Neural cell (in vitro differentiated cells): ENCODE measurements around the gene GAN. TPM values are rescaled to one million over a fixed set of nuclear protein-coding genes. Genes with fewer than 3 reads are reported as not detected.

Experiments
- H2AFZ ChIP-seq: fragments of 200-600, 300-800 bp; sonication (generic), shearing (Covaris generic); 2 replicates; pipeline ENCODE4 v1.6.0; 2014; ENCODE audit warnings: low read depth, mild to moderate bottlenecking, antibody characterized with exemption, low read length, moderate library complexity
- H3F3A ChIP-seq: fragments of 200-600 bp; shearing (Covaris generic); 2 replicates; pipeline ENCODE4 v1.6.1; 2016; ENCODE audit warnings: mild to moderate bottlenecking, moderate library complexity, mixed read lengths, antibody characterized with exemption, low read length; ENCODE audit not compliant: insufficient read depth, poor library complexity, severe bottlenecking
- H3K27ac ChIP-seq: fragments of 200-600, 300-800 bp; sonication (generic), shearing (Covaris generic); 2 replicates; pipeline ENCODE4 v1.5.1; 2014; ENCODE audit warnings: mild to moderate bottlenecking, low read length, moderate library complexity
- H3K27me3 ChIP-seq: fragments of 300-800, 200-600 bp; sonication (generic), shearing (Covaris generic); 2 replicates; pipeline ENCODE4 v1.6.0; 2014; ENCODE audit warnings: mild to moderate bottlenecking, low read depth, low read length, moderate library complexity; ENCODE audit not compliant: insufficient read depth
- H3K36me3 ChIP-seq: fragments of 300-800, 200-600 bp; sonication (generic), shearing (Covaris generic); 2 replicates; pipeline ENCODE4 v1.5.1; 2014; ENCODE audit warnings: mild to moderate bottlenecking, antibody characterized with exemption, low read length, moderate library complexity; ENCODE audit not compliant: insufficient read depth
- H3K4me2 ChIP-seq: fragments of 300-800, 200-600 bp; sonication (generic), shearing (Covaris generic); 2 replicates; pipeline ENCODE4 v1.6.0; 2014; ENCODE audit warnings: mild to moderate bottlenecking, low read length
- H3K4me3 ChIP-seq: fragments of 300-800, 200-600 bp; sonication (generic), shearing (Covaris generic); 2 replicates; pipeline ENCODE4 v1.5.1; 2014; ENCODE audit warnings: mild to moderate bottlenecking, low read length, moderate library complexity
- H3K79me2 ChIP-seq: fragments of 200-600 bp; shearing (Covaris generic); replicated peaks from 2 replicates; pipeline ENCODE4 v1.6.0; 2014; ENCODE audit warnings: mild to moderate bottlenecking, low read length, moderate library complexity; ENCODE audit not compliant: insufficient read depth
- H3K9ac ChIP-seq: fragments of 300-800, 200-600 bp; sonication (generic), shearing (Covaris generic); 2 replicates; pipeline ENCODE4 v1.6.1; 2016; ENCODE audit warnings: mild to moderate bottlenecking, low read length, mixed read lengths
- H3K9me2 ChIP-seq: fragments of 200-600 bp; shearing (Covaris generic); 2 replicates; pipeline ENCODE4 v1.6.1; 2016; ENCODE audit warnings: mild to moderate bottlenecking, low read length, mixed read lengths; ENCODE audit not compliant: insufficient read depth
- H3K9me3 ChIP-seq: fragments of 200-600, 300-800 bp; sonication (generic), shearing (Covaris generic); 2 replicates; pipeline ENCODE4 v1.6.1; 2016; ENCODE audit warnings: mild to moderate bottlenecking, mixed run types, low read length, moderate library complexity, mixed read lengths
- H4K20me1 ChIP-seq: fragments of 200-600 bp; shearing (Covaris generic); 2 replicates; pipeline ENCODE4 v1.6.1; 2016; ENCODE audit warnings: mild to moderate bottlenecking, mixed run types; ENCODE audit not compliant: insufficient read depth
- EP300 ChIP-seq: fragments of 450-650 bp; conservative IDR thresholded peaks from 2 replicates; pipeline ENCODE4 v1.6.1; 2014; ENCODE audit warnings: antibody characterized with exemption, mild to moderate bottlenecking, moderate library complexity; ENCODE audit not compliant: poor library complexity, severe bottlenecking
- EZH2 ChIP-seq: fragments of 200-600, 300-800 bp; shearing (Covaris generic), sonication (generic); IDR thresholded peaks from 2 replicates; pipeline ENCODE4 v1.6.1; 2014; ENCODE audit warnings: antibody characterized with exemption, low read length, borderline replicate concordance, mild to moderate bottlenecking; ENCODE audit not compliant: insufficient read depth, poor library complexity, severe bottlenecking
- MXI1 ChIP-seq: fragments of 450-650 bp; conservative IDR thresholded peaks from 2 replicates; pipeline ENCODE4 v1.6.1; 2014; ENCODE audit warnings: antibody characterized with exemption, mild to moderate bottlenecking; ENCODE audit not compliant: poor library complexity, severe bottlenecking
- POLR2AphosphoS5 ChIP-seq: IDR thresholded peaks from 2 replicates; pipeline ENCODE4 v1.6.1; 2012
- RAD21 ChIP-seq: fragments of 450-650 bp; conservative IDR thresholded peaks from 2 replicates; pipeline ENCODE4 v1.6.1; 2014; ENCODE audit warnings: antibody characterized with exemption, mild to moderate bottlenecking, moderate library complexity
- SMC3 ChIP-seq: fragments of 450-650 bp; conservative IDR thresholded peaks from 2 replicates; pipeline ENCODE4 v1.6.1; 2014; ENCODE audit warnings: antibody characterized with exemption, mild to moderate bottlenecking, moderate library complexity; ENCODE audit not compliant: poor library complexity
- polyA plus RNA-seq: library from polyadenylated mRNA; depleted of rRNA; stranded (reverse); fragments of >200 nt; gene quantifications from 2 replicates; pipeline ENCODE4 v1.2.3, GENCODE V29; 2014
- TF ChIP-seq, protein P1 (sequence below): fragments of 450-650 bp; IDR thresholded peaks from 2 replicates; pipeline ENCODE4 v1.5.1; 2014; ENCODE audit warnings: antibody characterized with exemption, mild to moderate bottlenecking, moderate library complexity; ENCODE audit not compliant: poor library complexity, severe bottlenecking
- TF ChIP-seq, protein P2 (sequence below): IDR thresholded peaks from 2 replicates; pipeline ENCODE4 v1.6.1; 2012; ENCODE audit warnings: borderline replicate concordance

GAN gene
- polyA plus RNA-seq, 1 donor from 2014 or later: 9.1 TPM

DNA sequence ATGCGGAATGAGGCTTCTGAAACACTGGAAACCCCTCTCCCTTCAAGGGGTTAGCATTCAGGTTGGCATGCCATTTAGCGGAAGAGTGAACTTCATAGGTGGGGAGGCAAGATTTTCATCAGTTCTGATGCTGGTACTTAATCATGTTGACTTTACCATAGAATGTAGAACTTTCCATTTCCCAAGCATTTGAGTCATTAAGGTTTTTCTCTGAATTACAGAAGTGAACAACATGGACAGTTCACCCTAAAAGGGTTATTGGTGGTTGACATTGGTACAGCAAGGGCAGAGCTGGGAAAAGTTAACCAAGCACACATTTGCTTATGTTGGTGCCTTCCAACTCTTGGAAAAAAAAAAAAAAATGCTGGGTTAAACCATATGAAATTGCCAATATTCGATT is 39.1 kb downstream of the GAN start:
- H3K4me2 ChIP-seq: no peak overlapping the region
- no peaks in the 10 kb centered on the region for H4K20me1 ChIP-seq
- H2AFZ ChIP-seq: no peak overlapping the region
- TF ChIP-seq POLR2AphosphoS5 (no peak), EZH2 (no peak), EP300 (no peak), RAD21 (no peak)
- H3K27ac ChIP-seq: no peak overlapping the region
- no peaks in the 10 kb centered on the region for H3K27me3 ChIP-seq
- H3F3A ChIP-seq: no peaks in the 10 kb centered on the region
- no peaks in the 10 kb centered on the region for H3K9me2 ChIP-seq
- no peaks in the 10 kb centered on the region for H3K9me3 ChIP-seq
- no peak overlapping the region for H3K4me3 ChIP-seq
- no peak overlapping the region for H3K9ac ChIP-seq
- no peaks in the 10 kb centered on the region for H3K79me2 ChIP-seq
- H3K36me3 ChIP-seq: no peaks in the 10 kb centered on the region

DNA sequence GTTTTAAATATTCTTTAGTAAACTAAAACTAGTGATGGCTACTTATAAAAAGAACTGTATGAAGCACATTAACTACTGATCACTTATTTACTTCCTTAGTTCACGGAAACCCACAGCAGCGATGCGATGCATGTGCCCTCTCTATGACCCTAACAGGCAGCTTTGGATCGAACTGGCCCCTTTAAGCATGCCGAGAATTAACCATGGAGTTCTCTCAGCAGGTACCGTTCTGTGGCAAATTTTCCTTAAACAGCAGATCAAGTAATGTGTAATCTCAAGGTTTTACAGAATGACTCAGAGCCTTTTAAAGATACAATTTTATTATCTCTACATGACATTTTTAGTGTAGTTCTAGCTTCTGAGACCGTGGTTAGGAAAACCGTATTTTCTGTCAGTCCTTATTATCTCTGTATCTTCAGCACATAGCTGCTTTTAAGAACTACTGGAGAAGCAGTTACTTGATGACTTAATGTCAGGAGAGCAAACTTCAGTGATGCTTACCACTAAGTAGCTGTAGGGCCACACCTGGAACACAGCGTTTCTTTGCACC is 43.0 kb downstream of the GAN start:
- TF ChIP-seq, protein P1, sequence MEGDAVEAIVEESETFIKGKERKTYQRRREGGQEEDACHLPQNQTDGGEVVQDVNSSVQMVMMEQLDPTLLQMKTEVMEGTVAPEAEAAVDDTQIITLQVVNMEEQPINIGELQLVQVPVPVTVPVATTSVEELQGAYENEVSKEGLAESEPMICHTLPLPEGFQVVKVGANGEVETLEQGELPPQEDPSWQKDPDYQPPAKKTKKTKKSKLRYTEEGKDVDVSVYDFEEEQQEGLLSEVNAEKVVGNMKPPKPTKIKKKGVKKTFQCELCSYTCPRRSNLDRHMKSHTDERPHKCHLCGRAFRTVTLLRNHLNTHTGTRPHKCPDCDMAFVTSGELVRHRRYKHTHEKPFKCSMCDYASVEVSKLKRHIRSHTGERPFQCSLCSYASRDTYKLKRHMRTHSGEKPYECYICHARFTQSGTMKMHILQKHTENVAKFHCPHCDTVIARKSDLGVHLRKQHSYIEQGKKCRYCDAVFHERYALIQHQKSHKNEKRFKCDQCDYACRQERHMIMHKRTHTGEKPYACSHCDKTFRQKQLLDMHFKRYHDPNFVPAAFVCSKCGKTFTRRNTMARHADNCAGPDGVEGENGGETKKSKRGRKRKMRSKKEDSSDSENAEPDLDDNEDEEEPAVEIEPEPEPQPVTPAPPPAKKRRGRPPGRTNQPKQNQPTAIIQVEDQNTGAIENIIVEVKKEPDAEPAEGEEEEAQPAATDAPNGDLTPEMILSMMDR: no peak
- no peak for TF ChIP-seq EP300
- no peak for TF ChIP-seq RAD21
- TF ChIP-seq SMC3: no peak
- no peak for TF ChIP-seq EZH2
- TF ChIP-seq POLR2AphosphoS5: no peak
- TF ChIP-seq, protein P2, sequence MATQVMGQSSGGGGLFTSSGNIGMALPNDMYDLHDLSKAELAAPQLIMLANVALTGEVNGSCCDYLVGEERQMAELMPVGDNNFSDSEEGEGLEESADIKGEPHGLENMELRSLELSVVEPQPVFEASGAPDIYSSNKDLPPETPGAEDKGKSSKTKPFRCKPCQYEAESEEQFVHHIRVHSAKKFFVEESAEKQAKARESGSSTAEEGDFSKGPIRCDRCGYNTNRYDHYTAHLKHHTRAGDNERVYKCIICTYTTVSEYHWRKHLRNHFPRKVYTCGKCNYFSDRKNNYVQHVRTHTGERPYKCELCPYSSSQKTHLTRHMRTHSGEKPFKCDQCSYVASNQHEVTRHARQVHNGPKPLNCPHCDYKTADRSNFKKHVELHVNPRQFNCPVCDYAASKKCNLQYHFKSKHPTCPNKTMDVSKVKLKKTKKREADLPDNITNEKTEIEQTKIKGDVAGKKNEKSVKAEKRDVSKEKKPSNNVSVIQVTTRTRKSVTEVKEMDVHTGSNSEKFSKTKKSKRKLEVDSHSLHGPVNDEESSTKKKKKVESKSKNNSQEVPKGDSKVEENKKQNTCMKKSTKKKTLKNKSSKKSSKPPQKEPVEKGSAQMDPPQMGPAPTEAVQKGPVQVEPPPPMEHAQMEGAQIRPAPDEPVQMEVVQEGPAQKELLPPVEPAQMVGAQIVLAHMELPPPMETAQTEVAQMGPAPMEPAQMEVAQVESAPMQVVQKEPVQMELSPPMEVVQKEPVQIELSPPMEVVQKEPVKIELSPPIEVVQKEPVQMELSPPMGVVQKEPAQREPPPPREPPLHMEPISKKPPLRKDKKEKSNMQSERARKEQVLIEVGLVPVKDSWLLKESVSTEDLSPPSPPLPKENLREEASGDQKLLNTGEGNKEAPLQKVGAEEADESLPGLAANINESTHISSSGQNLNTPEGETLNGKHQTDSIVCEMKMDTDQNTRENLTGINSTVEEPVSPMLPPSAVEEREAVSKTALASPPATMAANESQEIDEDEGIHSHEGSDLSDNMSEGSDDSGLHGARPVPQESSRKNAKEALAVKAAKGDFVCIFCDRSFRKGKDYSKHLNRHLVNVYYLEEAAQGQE: no peak
- no peak overlapping the region for H3K4me3 ChIP-seq
- H3K27ac ChIP-seq: no peak overlapping the region
- no peaks in the 10 kb centered on the region for H4K20me1 ChIP-seq
- no peak overlapping the region for H2AFZ ChIP-seq
- H3K9me3 ChIP-seq: no peaks in the 10 kb centered on the region
- H3F3A ChIP-seq: no peaks in the 10 kb centered on the region
- H3K27me3 ChIP-seq: no peaks in the 10 kb centered on the region
- no peak overlapping the region for H3K4me2 ChIP-seq
- no peaks in the 10 kb centered on the region for H3K36me3 ChIP-seq
- no peak overlapping the region for H3K9ac ChIP-seq
- H3K9me2 ChIP-seq: no peaks in the 10 kb centered on the region
- H3K79me2 ChIP-seq: no peaks in the 10 kb centered on the region

DNA sequence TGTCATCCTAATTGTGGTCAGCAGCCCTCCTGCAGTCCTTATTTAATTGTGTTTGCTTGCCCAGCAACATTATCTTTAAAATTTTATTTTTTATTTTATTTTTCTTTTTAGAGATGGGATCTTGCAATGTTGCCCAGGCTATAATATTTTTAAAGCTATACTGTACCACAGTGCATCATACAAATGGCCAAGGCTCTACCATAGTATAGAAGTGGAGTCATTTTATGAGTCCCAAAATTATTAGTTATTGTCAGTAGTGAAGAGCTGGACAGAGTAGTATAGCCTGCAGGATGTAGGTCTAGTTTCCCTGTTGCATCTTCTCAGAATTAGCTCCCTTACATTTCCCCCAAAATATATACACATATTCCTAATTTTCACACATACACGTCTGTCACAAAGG is 44.1 kb downstream of the GAN start:
- no peak for TF ChIP-seq SMC3
- TF ChIP-seq EP300: no peak
- TF ChIP-seq, protein P1: no peak
- TF ChIP-seq EZH2: no peak
- no peak for TF ChIP-seq MXI1
- no peak for TF ChIP-seq POLR2AphosphoS5
- Histone ChIP-seq H3K9me2 (no peaks in the 10 kb centered on the region), H3K27me3 (no peaks in the 10 kb centered on the region), H3K79me2 (no peaks in the 10 kb centered on the region), H3K4me3 (no peak overlapping the region), H3K36me3 (no peaks in the 10 kb centered on the region), H3F3A (no peaks in the 10 kb centered on the region), H3K9me3 (no peaks in the 10 kb centered on the region), H3K27ac (no peak overlapping the region), H3K4me2 (no peak overlapping the region), H2AFZ (no peak overlapping the region), H3K9ac (no peak overlapping the region), H4K20me1 (no peaks in the 10 kb centered on the region)
